Measurements from ENCODE around the gene PROM1.

Gene PROM1

DNA sequence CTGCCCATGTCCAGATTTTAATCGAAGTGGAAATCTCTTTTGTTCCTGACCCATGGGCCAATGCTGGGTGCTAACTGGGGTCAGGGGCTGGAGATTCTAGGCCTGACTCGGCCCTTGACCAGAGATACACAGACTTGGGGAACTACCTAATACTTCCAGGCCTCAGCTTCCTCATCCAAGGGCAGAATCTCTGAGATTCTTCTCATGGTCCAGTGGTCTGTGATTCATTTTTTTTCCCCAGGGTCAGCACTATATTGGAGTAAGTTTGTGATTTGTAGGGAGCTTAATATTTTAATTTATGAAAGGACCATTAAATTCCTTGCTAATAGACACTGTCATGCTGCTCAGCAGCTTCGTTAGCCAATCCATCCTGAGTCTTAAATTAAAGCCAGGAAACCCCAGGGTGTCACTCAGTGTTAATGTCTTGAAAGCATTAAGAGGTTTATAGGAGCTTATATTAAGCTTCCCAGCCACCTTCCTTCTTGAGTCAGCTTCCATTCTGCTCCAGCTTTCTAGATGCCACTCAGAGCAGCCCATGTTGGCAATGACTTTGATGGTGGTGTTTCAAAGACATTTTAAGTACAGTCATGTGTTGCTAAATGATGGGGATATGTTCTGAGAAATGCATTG is 27.0 kb upstream of the PROM1 start:
- no peak for DNase-seq (ENCODE audit: low read depth in 1 of 2, low spot score in 1 of 2)

DNA sequence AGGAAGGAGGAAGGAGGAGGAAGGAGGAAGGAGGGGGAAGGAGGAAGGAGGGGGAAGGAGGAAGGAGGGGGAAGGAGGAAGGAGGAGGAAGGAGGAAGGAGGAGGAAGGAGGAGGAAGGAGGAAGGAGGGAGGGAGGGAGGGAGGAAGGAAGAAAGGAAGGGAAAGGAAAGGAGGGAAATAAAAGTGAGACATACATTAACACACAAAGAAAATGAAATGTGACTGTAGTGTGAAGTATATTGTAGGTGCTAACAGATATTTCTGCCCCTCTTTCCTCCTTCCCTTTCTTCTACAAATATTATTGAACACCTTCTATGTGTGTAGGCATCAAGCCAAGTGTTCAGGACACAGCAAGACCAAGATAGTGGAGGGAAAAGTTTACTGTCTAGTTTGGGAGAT is 26.4 kb upstream of the PROM1 start:
- no peak for DNase-seq (ENCODE audit: low read depth in 1 of 2, low spot score in 1 of 2)

GRCh38 chr4:16109256-16109655 is 25.4 kb upstream of the PROM1 start:
- DNase-seq (ENCODE audit: low read depth in 1 of 2, low spot score in 1 of 2): no peak

DNA sequence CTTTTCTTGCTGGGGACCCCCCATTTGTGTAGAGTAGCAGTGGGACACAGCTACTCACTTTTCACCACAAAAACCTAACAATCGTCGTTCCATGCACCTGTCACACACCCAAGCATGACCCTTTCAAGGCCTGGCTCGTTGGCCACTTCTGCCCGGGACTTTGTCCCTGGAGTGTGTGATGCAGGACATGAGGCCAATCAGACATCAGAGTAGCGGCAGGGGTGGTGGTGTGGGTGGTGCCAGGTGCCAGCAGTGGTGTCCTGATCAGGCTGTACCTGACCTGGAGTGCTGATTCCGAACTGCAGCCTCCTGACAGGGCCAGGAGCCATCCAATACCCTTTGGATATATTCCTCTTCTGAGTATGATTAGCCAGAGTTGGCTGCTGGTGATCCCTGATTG is 23.1 kb upstream of the PROM1 start:
- DNase-seq (ENCODE audit: low read depth in 1 of 2, low spot score in 1 of 2): no peak

DNA sequence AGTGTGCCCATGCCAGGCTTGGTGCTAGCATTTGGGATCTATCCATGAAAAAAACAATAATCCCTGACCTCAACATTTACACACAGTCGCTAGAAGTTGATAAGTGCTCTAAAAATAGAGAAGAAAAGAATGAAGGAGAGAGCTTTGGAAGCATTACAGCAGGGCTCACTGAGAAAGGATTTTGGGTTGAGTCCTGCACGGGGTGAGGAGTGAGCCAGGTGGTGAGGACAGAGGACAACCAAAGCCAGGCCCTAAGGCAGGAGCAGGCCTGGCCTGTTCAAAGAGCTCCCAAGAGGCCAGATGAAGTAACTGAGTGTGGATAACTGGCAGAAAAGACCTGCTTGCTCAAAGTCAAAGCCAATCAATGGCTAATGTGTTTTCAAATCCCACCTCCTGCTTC is 20.7 kb upstream of the PROM1 start:
- no peak for DNase-seq (ENCODE audit: low read depth in 1 of 2, low spot score in 1 of 2)

GRCh38 chr4:16102356-16102755 is 18.5 kb upstream of the PROM1 start:
- DNase-seq (ENCODE audit: low read depth in 1 of 2, low spot score in 1 of 2): no peak

DNA sequence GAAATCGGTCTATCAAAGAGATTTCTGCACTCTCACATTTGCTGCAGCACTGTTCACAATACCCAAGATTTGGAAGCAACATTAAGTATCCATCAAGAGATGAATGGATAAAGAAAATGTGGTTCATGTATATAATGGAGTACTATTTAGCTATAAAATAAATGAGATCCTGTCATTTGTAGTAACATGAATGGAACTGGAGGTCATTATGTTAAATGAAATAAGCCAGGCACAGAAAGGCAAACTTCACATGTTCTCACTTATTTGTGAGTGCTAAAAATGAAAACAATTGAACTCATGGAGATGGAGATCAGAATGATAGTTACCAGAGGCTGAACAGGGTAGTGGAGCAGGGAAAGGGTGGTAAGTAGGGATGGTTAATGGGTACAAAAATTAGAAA is 17.0 kb upstream of the PROM1 start:
- no peak for DNase-seq (ENCODE audit: low read depth in 1 of 2, low spot score in 1 of 2)

- DNase-seq (ENCODE audit: low read depth in 1 of 2, low spot score in 1 of 2): no peak
These were observed 9.0 kb upstream of the PROM1 start for GRCh38 chr4:16092682-16093319.

- DNase-seq (ENCODE audit: low read depth in 1 of 2, low spot score in 1 of 2): no peak
These were observed 6.4 kb upstream of the PROM1 start for GRCh38 chr4:16090096-16090705.

DNA sequence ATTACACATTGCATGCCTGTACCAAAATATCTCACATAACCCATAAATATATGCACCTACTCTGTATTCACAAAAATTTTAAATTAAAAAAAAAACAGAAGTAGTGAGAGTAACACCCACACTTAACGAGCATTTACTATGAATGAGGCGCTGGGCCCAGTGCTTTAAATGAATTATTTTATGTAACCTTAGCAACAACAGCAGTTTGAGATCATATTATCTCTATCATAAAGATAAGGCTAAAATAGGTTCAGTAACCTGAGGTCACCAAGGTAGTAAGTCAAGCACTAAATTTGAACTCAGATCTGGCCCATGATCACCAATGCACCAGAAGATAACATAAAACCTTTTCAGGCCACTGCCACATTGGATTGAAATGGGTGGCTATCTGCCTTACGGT is 5.3 kb upstream of the PROM1 start:
- DNase-seq (ENCODE audit: low read depth in 1 of 2, low spot score in 1 of 2): no peak

GRCh38 chr4:16088601-16089000 is 4.8 kb upstream of the PROM1 start:
- DNase-seq (ENCODE audit: low read depth in 1 of 2, low spot score in 1 of 2): no peak

DNA sequence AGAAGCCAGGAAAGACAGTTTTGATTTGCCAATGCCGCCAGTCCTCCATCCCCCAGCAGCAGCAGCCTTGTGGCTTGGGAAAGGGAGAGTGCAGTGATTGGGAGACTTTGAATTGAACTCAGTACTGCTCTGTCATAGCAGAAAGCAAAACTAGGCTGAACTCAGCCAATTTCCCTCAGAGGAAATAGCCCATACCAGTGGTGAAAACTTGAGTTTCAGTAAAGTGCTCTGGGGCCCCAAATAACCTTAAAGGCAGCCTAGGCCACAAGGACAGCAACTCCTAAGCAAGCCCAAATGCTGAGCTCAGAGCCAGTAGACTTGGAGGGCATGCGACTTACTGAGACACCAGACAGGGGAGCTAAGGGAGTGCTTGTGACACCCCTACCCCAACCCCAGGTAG is 2.0 kb upstream of the PROM1 start:
- DNase-seq (ENCODE audit: low read depth in 1 of 2, low spot score in 1 of 2): no peak

GRCh38 chr4:16082426-16083240 is 1.2 kb downstream of the PROM1 start:
- DNase-seq (ENCODE audit: low read depth in 1 of 2, low spot score in 1 of 2): no peak

GRCh38 chr4:16082041-16082425 is 1.8 kb downstream of the PROM1 start:
- DNase-seq (ENCODE audit: low read depth in 1 of 2, low spot score in 1 of 2): no peak

DNA sequence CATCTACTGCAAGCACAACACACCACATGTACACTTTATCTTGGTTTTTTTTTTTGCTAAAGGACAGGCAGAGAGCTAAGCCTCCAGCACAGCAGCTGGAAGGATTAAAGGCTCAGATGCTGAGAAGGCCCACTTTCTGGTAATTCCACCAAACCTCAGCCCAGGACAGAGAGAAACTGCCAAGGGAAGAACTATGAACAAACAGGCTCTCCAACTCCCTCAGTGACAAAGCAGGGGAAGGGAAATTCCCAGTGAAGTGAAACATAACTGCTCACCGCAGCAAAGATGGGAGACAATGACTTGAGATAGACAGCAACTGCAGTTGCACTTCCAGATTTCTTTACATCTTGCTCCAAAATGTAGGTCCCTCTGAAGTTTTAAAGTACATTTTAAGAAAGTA is 4.8 kb downstream of the PROM1 start:
- no peak for DNase-seq (ENCODE audit: low read depth in 1 of 2, low spot score in 1 of 2)

DNA sequence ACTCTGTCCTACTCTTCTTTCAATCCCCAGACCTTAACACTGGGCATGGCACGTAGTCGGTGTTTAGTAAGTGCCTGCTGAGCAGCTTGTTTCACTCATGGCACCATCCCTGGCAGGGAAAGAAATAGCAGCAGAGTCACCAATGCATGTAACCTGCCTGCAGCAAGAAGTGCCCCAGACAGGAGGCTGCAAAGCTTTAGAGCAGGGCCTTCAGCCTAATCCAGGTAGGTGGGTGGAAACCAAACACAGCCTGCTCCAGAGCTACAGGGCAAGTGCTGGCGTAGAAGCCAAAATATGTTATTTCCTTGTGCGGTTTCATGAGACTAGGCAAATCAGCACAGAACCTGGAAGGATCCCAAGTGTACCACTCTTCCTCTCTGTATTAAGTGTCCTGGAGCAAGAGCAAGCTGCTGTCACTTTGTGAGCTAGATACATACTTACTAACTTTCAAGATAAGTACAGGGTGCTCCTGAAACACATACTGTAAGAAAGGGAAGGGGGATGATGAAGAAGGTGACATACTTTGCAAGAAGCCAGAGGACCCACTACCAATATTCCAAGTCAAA is 5.5 kb downstream of the PROM1 start:
- DNase-seq (ENCODE audit: low read depth in 1 of 2, low spot score in 1 of 2): no peak

- DNase-seq (ENCODE audit: low read depth in 1 of 2, low spot score in 1 of 2): no peak
These were observed 6.0 kb downstream of the PROM1 start for GRCh38 chr4:16077786-16078185.

DNA sequence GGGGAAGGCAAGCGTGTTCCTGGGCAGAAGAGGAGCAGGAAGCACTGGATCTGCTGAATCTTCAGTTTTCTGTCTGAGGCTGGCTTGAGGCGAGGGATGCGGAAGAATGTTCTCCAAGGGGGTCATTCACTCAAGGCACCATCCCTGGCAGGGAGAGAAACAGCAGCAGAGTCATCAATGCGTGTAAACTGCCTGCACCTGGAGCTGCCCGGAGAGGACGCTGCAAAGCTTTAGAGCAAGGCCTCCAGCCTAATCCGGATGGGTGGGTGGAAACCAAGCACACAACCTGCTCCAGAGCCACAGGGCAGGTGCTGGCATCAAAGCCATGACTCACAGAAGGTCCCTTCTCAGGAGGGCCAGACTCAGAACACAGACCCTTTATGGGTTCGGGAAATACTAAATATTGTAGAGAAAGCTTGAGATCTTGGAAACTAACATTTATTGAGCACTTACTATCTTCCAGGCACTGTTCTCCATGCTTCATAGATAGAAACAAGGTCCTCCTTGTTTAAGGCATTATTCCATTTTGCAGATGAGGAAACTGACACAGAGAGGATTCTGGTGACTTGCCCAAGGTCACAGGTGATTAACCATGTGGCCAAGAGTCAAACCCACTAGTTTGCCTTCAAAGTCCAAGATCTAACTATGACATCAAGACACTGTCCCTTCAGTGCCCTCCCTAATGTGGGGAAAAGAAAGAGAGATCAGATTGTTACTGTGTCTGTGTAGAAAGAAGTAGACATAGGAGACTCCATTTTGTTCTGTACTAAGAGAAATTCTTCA is 7.7 kb downstream of the PROM1 start:
- no peak for DNase-seq (ENCODE audit: low read depth in 1 of 2, low spot score in 1 of 2)

- no peak for DNase-seq (ENCODE audit: low read depth in 1 of 2, low spot score in 1 of 2)
These were observed 8.8 kb downstream of the PROM1 start for GRCh38 chr4:16075061-16075460.

GRCh38 chr4:16072168-16072567 is 11.7 kb downstream of the PROM1 start:
- DNase-seq (ENCODE audit: low read depth in 1 of 2, low spot score in 1 of 2): no peak

GRCh38 chr4:16070203-16070602 is 13.6 kb downstream of the PROM1 start:
- DNase-seq (ENCODE audit: low read depth in 1 of 2, low spot score in 1 of 2): no peak
